Measurements from ENCODE around the gene TRAF2.

GRCh38 chr9:136957901-136958300 is 71.6 kb downstream of the TRAF2 start:
- TF ChIP-seq CTCF (IDR thresholded peaks at IDR 0.05) (no peak), POLR2A (IDR thresholded peaks at IDR 0.05) (no peak)

Data from right lobe of liver (tissue), 4 donors.